ENCODE data around the gene HERPUD1.
"Not testable (repeated sequence)": the region's sequence is repeated elsewhere in the genome, so short reads cannot be mapped to it uniquely, and the experiment has no call there.

HERPUD1 gene

DNA sequence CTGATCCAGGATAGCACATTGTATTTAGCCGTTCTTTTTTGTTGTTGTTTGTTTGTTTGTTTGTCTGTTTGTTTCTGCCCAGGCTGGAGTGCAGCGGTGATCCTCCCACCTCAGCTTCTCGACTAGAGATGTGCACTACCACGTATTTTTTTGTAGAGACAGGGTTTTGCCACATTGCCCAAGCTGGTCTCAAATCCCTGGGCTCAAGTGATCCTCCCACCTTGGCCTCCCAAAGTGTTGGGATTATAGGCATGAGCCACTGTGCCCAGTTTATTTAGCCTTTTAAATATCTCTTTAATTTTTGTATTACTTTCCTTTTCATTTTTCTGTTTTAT lies 48.2 kb downstream of the HERPUD1 start:
- no peaks in the 10 kb centered on the region for H3K9me3 ChIP-seq (replicated peaks; ENCODE audit: low read length)
- H3K9ac ChIP-seq (ENCODE audit: low read depth, low read length): no peak overlapping the region
- H3K4me2 ChIP-seq (ENCODE audit: low read length): no peak overlapping the region
- peaks cover 3% of the 10 kb centered on the region for H3K4me1 ChIP-seq (ENCODE audit: control insufficient read depth, insufficient read depth, low read length)
- peaks cover 3% of the 10 kb centered on the region for H3K27me3 ChIP-seq (ENCODE audit: control insufficient read depth, insufficient read depth, low read length)
- no peak overlapping the region for H3K4me3 ChIP-seq (ENCODE audit: low read length)
- H3K36me3 ChIP-seq (ENCODE audit: insufficient read depth, low read length): no peaks in the 10 kb centered on the region

DNA sequence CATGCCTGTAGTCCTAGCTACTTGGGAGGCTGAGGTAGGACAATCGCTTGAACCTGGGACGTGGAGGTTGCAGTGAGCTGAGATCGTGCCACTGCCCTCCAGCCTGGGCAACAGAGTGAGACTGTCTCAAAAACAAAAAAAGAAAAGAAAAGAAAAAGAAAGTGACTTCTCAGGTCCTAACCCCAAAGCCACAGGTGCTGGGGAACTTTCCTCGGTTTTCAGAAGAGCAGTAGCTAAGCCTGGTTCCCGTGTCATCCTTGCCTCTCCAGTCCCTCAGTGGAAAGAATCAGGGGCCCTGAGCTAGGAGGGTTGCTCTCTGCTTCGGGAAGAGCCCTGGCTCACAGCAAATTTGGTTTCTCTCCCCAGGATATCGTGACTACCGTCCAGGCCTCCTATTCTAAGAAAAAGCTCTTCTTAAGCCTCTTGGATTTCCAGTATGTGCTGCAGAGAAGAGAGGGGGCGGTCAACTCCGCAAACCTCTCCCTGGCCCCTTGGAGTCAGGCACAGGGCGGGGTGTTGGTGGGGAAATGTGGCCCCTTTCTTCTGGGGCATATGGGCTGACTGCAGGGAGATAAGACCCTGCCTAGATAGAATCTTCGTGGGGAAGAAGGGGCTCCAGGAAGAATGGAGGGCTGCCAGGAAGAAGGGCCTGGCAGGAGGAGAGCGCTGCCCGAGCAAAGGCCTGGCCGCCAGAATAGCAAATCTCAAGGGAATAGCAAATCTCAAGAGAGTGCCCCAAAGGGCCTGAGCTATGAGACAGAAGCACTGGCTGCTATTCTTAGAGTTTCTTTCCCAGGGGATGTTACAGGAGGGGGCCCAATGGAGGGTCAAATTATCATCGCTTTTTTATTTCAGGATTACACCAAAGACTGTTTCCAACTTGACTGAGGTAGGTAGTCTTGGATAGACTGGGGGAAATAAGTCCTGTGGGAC lies 49.1 kb downstream of the HERPUD1 start:
- H3K9ac ChIP-seq (ENCODE audit: low read depth, low read length): no peak overlapping the region
- no peak overlapping the region for H3K4me3 ChIP-seq (ENCODE audit: low read length)
- no peaks in the 10 kb centered on the region for H3K9me3 ChIP-seq (replicated peaks; ENCODE audit: low read length)
- H3K36me3 ChIP-seq (ENCODE audit: insufficient read depth, low read length): no peaks in the 10 kb centered on the region
- peaks cover 12% of the 10 kb centered on the region for H3K4me1 ChIP-seq (ENCODE audit: control insufficient read depth, insufficient read depth, low read length)
- no peak overlapping the region for H3K4me2 ChIP-seq (ENCODE audit: low read length)
- peaks cover 1% of the 10 kb centered on the region for H3K27me3 ChIP-seq (ENCODE audit: control insufficient read depth, insufficient read depth, low read length)

- Histone ChIP-seq H3K9me3 (replicated peaks; ENCODE audit: low read length) (no peaks in the 10 kb centered on the region), H3K9ac (ENCODE audit: low read depth, low read length) (no peak overlapping the region), H3K4me2 (ENCODE audit: low read length) (no peak overlapping the region), H3K4me3 (ENCODE audit: low read length) (no peak overlapping the region), H3K27me3 (ENCODE audit: control insufficient read depth, insufficient read depth, low read length) (no peaks in the 10 kb centered on the region), H3K36me3 (ENCODE audit: insufficient read depth, low read length) (no peaks in the 10 kb centered on the region), H3K4me1 (ENCODE audit: control insufficient read depth, insufficient read depth, low read length) (peaks cover 12% of the 10 kb centered on the region)
Observed at GRCh38 chr16:56981729-56982271, 49.9 kb downstream of the HERPUD1 start.

DNA sequence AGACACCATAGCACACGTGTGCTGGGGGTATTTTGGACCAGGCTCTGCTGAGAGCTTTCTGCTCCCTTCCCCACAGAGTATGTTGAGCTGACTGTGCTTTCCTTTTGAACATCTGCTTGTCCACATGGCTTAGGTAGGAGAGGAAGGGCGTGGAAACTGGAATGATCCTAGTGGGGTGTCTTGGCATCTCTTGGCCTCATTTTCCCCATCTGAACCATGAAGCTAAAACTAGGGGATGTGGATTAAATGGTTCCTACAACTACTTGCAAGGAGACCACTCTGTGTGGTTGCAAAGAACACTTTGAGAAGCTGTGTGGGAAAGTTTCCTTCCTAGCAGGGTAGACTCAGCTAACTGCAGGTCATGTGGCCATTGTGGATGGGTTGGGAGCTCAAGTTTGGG lies 50.8 kb downstream of the HERPUD1 start:
- Histone ChIP-seq H3K4me3 (ENCODE audit: low read length) (no peak overlapping the region), H3K4me2 (ENCODE audit: low read length) (no peak overlapping the region), H3K36me3 (ENCODE audit: insufficient read depth, low read length) (no peaks in the 10 kb centered on the region), H3K9ac (ENCODE audit: low read depth, low read length) (no peak overlapping the region), H3K9me3 (replicated peaks; ENCODE audit: low read length) (no peaks in the 10 kb centered on the region), H3K4me1 (ENCODE audit: control insufficient read depth, insufficient read depth, low read length) (peaks cover 12% of the 10 kb centered on the region), H3K27me3 (ENCODE audit: control insufficient read depth, insufficient read depth, low read length) (no peaks in the 10 kb centered on the region)

DNA sequence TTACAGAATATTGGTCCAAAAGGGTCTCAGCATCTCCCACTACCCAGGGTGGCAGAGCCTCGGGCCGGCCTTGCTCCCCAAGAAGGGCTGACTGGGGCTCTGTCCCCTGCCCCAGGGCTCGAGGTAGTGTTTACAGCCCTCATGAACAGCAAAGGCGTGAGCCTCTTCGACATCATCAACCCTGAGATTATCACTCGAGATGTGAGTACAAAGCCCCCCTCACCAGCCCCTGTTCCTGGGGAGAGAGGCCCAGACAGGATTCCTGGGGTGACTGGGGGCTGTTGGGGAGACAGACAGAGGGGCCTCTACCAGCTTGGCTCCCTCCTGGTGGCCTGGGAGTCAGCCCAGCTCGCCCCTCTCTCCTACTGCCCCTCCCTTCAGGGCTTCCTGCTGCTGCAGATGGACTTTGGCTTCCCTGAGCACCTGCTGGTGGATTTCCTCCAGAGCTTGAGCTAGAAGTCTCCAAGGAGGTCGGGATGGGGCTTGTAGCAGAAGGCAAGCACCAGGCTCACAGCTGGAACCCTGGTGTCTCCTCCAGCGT lies 51.3 kb downstream of the HERPUD1 start:
- Histone ChIP-seq H3K27me3 (ENCODE audit: control insufficient read depth, insufficient read depth, low read length) (no peaks in the 10 kb centered on the region), H3K4me3 (ENCODE audit: low read length) (no peak overlapping the region), H3K9me3 (replicated peaks; ENCODE audit: low read length) (no peaks in the 10 kb centered on the region), H3K36me3 (ENCODE audit: insufficient read depth, low read length) (no peaks in the 10 kb centered on the region), H3K4me2 (ENCODE audit: low read length) (no peak overlapping the region), H3K9ac (ENCODE audit: low read depth, low read length) (no peak overlapping the region), H3K4me1 (ENCODE audit: control insufficient read depth, insufficient read depth, low read length) (peaks cover 13% of the 10 kb centered on the region)

- Histone ChIP-seq H3K4me3 (ENCODE audit: low read length) (no peak overlapping the region), H3K9me3 (replicated peaks; ENCODE audit: low read length) (no peaks in the 10 kb centered on the region), H3K4me2 (ENCODE audit: low read length) (no peak overlapping the region), H3K27me3 (ENCODE audit: control insufficient read depth, insufficient read depth, low read length) (no peaks in the 10 kb centered on the region), H3K4me1 (ENCODE audit: control insufficient read depth, insufficient read depth, low read length) (peaks cover 23% of the 10 kb centered on the region), H3K36me3 (ENCODE audit: insufficient read depth, low read length) (no peaks in the 10 kb centered on the region), H3K9ac (ENCODE audit: low read depth, low read length) (no peak overlapping the region)
Observed at GRCh38 chr16:56984639-56985038, 52.7 kb downstream of the HERPUD1 start.

- Histone ChIP-seq H3K4me1 (ENCODE audit: control insufficient read depth, insufficient read depth, low read length) (peaks cover 30% of the 10 kb centered on the region), H3K4me3 (ENCODE audit: low read length) (no peak overlapping the region), H3K36me3 (ENCODE audit: insufficient read depth, low read length) (no peaks in the 10 kb centered on the region), H3K9me3 (replicated peaks; ENCODE audit: low read length) (no peaks in the 10 kb centered on the region), H3K4me2 (ENCODE audit: low read length) (peak overlapping the region; percentile 60), H3K27me3 (ENCODE audit: control insufficient read depth, insufficient read depth, low read length) (no peaks in the 10 kb centered on the region), H3K9ac (ENCODE audit: low read depth, low read length) (peak overlapping the region; percentile 67)
Observed at GRCh38 chr16:56985288-56985961, 53.5 kb downstream of the HERPUD1 start.

GRCh38 chr16:56985962-56986360 lies 54.0 kb downstream of the HERPUD1 start:
- no peaks in the 10 kb centered on the region for H3K36me3 ChIP-seq (ENCODE audit: insufficient read depth, low read length)
- H3K9me3 ChIP-seq (replicated peaks; ENCODE audit: low read length): no peaks in the 10 kb centered on the region
- H3K27me3 ChIP-seq (ENCODE audit: control insufficient read depth, insufficient read depth, low read length): no peaks in the 10 kb centered on the region
- no peak overlapping the region for H3K4me3 ChIP-seq (ENCODE audit: low read length)
- H3K4me2 ChIP-seq (ENCODE audit: low read length): no peak overlapping the region
- H3K9ac ChIP-seq (ENCODE audit: low read depth, low read length): peak overlapping the region; percentile 67
- H3K4me1 ChIP-seq (ENCODE audit: control insufficient read depth, insufficient read depth, low read length): peaks cover 36% of the 10 kb centered on the region

- no peaks in the 10 kb centered on the region for H3K36me3 ChIP-seq (ENCODE audit: insufficient read depth, low read length)
- H3K4me2 ChIP-seq (ENCODE audit: low read length): no peak overlapping the region
- no peaks in the 10 kb centered on the region for H3K9me3 ChIP-seq (replicated peaks; ENCODE audit: low read length)
- H3K9ac ChIP-seq (ENCODE audit: low read depth, low read length): no peak overlapping the region
- H3K4me1 ChIP-seq (ENCODE audit: control insufficient read depth, insufficient read depth, low read length): peaks cover 36% of the 10 kb centered on the region
- no peaks in the 10 kb centered on the region for H3K27me3 ChIP-seq (ENCODE audit: control insufficient read depth, insufficient read depth, low read length)
- H3K4me3 ChIP-seq (ENCODE audit: low read length): no peak overlapping the region
Observed at GRCh38 chr16:56986361-56986760, 54.4 kb downstream of the HERPUD1 start.

GRCh38 chr16:56986908-56987307 lies 55.0 kb downstream of the HERPUD1 start:
- not testable (repeated sequence) for H3K4me2 ChIP-seq (ENCODE audit: low read length)

DNA sequence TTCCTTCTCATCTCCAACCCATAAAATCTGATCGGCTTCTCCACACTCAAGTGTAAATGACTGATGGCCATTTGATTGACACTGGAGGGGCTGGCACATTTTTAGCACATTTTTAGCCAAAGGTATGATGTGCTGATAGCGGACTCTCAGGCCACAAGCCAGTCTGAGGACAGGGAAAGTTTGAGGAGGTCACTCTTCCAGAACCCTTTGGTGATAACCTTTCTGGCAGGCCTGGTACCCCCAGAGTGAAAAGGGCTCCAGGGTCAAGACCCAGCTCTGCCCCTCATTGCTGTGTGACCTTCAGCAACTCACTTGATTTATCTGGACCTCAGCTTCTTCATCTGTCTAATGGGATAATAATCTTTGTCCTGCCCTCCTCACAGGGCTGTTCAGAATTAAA lies 55.8 kb downstream of the HERPUD1 start:
- Histone ChIP-seq H3K4me2 (ENCODE audit: low read length) (no peak overlapping the region), H3K4me1 (ENCODE audit: control insufficient read depth, insufficient read depth, low read length) (peaks cover 36% of the 10 kb centered on the region), H3K9ac (ENCODE audit: low read depth, low read length) (no peak overlapping the region), H3K9me3 (replicated peaks; ENCODE audit: low read length) (no peaks in the 10 kb centered on the region), H3K36me3 (ENCODE audit: insufficient read depth, low read length) (no peaks in the 10 kb centered on the region), H3K27me3 (ENCODE audit: control insufficient read depth, insufficient read depth, low read length) (no peaks in the 10 kb centered on the region), H3K4me3 (ENCODE audit: low read length) (no peak overlapping the region)

More at GRCh38 chr16:56986908-56987307, 55.0 kb downstream of the HERPUD1 start:
- H3K9ac ChIP-seq (ENCODE audit: low read depth, low read length); H3K36me3 ChIP-seq (ENCODE audit: insufficient read depth, low read length); H3K4me3 ChIP-seq (ENCODE audit: low read length); H3K9me3 ChIP-seq (replicated peaks; ENCODE audit: low read length); H3K27me3 ChIP-seq (ENCODE audit: control insufficient read depth, insufficient read depth, low read length): not testable (repeated sequence)
- peaks cover 36% of the 10 kb centered on the region for H3K4me1 ChIP-seq (ENCODE audit: control insufficient read depth, insufficient read depth, low read length)
